ENCODE measurements around the gene GTF2B. TPM values are rescaled to one million over a fixed set of nuclear protein-coding genes. Genes with fewer than 3 reads are reported as not detected.
"Not testable (repeated sequence)": the region's sequence is repeated elsewhere in the genome, so short reads cannot be mapped to it uniquely, and the experiment has no call there.

The GTF2B gene
- total RNA-seq, 2 donors from 2014 or later = 18.6 to 19.9 TPM

- Histone ChIP-seq H3K27ac (ENCODE audit: low read depth, low read length) (no peak overlapping the region), H3K36me3 (ENCODE audit: control insufficient read depth, insufficient read depth, low read length) (peaks cover 36% of the 10 kb centered on the region), H3K9me3 (ENCODE audit: control insufficient read depth, low read length) (peaks cover 32% of the 10 kb centered on the region), H3K27me3 (ENCODE audit: control insufficient read depth, insufficient read depth, low read length, poor library complexity, severe bottlenecking) (no peaks in the 10 kb centered on the region), H3K9ac (ENCODE audit: extremely low read depth, low read length, poor library complexity, severe bottlenecking) (no peak overlapping the region), H3K4me3 (ENCODE audit: low read length) (no peak overlapping the region), H3K4me1 (ENCODE audit: control insufficient read depth, insufficient read depth, low read length) (no peaks in the 10 kb centered on the region)
- WGBS, 2 experiments (ENCODE audit: insufficient coverage in 1 of 2, insufficient read length in 1 of 2) = 74 to 75% methylated on average over 1 of the region's 1 CpG
- DNase-seq = no peak
- Mint-ChIP-seq H3K36me3 (ENCODE audit: low read depth) (peaks cover 38% of the 10 kb centered on the region), H3K27me3 (ENCODE audit: insufficient read depth) (peaks cover 1% of the 10 kb centered on the region), H3K9me3 (peaks cover 16% of the 10 kb centered on the region), H3K27ac (no peak overlapping the region), H3K4me3 (no peak overlapping the region), H3K4me1 (peaks cover 2% of the 10 kb centered on the region)
- TF ChIP-seq, protein P1, sequence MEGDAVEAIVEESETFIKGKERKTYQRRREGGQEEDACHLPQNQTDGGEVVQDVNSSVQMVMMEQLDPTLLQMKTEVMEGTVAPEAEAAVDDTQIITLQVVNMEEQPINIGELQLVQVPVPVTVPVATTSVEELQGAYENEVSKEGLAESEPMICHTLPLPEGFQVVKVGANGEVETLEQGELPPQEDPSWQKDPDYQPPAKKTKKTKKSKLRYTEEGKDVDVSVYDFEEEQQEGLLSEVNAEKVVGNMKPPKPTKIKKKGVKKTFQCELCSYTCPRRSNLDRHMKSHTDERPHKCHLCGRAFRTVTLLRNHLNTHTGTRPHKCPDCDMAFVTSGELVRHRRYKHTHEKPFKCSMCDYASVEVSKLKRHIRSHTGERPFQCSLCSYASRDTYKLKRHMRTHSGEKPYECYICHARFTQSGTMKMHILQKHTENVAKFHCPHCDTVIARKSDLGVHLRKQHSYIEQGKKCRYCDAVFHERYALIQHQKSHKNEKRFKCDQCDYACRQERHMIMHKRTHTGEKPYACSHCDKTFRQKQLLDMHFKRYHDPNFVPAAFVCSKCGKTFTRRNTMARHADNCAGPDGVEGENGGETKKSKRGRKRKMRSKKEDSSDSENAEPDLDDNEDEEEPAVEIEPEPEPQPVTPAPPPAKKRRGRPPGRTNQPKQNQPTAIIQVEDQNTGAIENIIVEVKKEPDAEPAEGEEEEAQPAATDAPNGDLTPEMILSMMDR (conservative IDR thresholded peaks at IDR 0.05) = no peak
These were observed 25.5 kb upstream of the GTF2B start for GRCh38 chr1:88916883-88917282.

DNA sequence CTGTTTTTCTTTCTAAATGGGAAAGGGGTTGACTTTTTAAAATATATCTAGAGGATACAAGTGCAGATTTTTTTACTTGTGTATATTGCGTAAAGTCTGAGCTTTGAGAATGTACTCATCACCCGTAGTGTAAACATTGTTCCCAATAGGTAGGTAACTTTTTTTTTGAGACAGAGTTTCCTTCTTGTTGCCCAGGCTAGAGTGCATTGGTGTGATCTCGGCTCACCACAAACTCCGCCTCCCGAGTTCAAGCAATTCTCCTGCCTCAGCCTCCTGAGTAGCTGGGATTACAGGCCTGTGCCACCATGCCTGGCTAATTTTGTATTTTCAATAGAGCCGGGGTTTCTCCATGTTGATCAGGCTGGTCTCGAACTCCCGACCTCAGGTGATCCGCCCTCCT lies 20.4 kb upstream of the GTF2B start:
- H3K4me3 Mint-ChIP-seq; H3K4me1 Mint-ChIP-seq; H3K9me3 Mint-ChIP-seq; H3K27ac Mint-ChIP-seq; H3K27ac ChIP-seq (ENCODE audit: low read depth, low read length); DNase-seq; H3K36me3 Mint-ChIP-seq (ENCODE audit: low read depth); H3K4me1 ChIP-seq (ENCODE audit: control insufficient read depth, insufficient read depth, low read length); H3K9ac ChIP-seq (ENCODE audit: extremely low read depth, low read length, poor library complexity, severe bottlenecking); H3K27me3 ChIP-seq (ENCODE audit: control insufficient read depth, insufficient read depth, low read length, poor library complexity, severe bottlenecking); H3K27me3 Mint-ChIP-seq (ENCODE audit: insufficient read depth); H3K36me3 ChIP-seq (ENCODE audit: control insufficient read depth, insufficient read depth, low read length); H3K4me3 ChIP-seq (ENCODE audit: low read length); H3K9me3 ChIP-seq (ENCODE audit: control insufficient read depth, low read length): not testable (repeated sequence)
- 86 to 96% methylated on average over 8 to 9 of the region's 9 CpGs for WGBS, 2 experiments (ENCODE audit: insufficient coverage in 1 of 2, insufficient read length in 1 of 2)

GRCh38 chr1:88911161-88911560 lies 19.8 kb upstream of the GTF2B start:
- Histone ChIP-seq H3K4me3 (ENCODE audit: low read length) (no peak overlapping the region), H3K36me3 (ENCODE audit: control insufficient read depth, insufficient read depth, low read length) (no peaks in the 10 kb centered on the region), H3K9ac (ENCODE audit: extremely low read depth, low read length, poor library complexity, severe bottlenecking) (no peak overlapping the region), H3K27ac (ENCODE audit: low read depth, low read length) (no peak overlapping the region), H3K9me3 (ENCODE audit: control insufficient read depth, low read length) (peaks cover 4% of the 10 kb centered on the region), H3K27me3 (ENCODE audit: control insufficient read depth, insufficient read depth, low read length, poor library complexity, severe bottlenecking) (no peaks in the 10 kb centered on the region), H3K4me1 (ENCODE audit: control insufficient read depth, insufficient read depth, low read length) (no peaks in the 10 kb centered on the region)
- DNase-seq = no peak
- Mint-ChIP-seq H3K4me1 (no peaks in the 10 kb centered on the region), H3K27ac (no peak overlapping the region), H3K36me3 (ENCODE audit: low read depth) (no peaks in the 10 kb centered on the region), H3K9me3 (peaks cover 3% of the 10 kb centered on the region), H3K27me3 (ENCODE audit: insufficient read depth) (peaks cover 1% of the 10 kb centered on the region), H3K4me3 (no peak overlapping the region)
- TF ChIP-seq, protein P1 (conservative IDR thresholded peaks at IDR 0.05) = no peak
- 94 to 100% methylated on average over 8 of the region's 9 CpGs for WGBS, 2 experiments (ENCODE audit: insufficient coverage in 1 of 2, insufficient read length in 1 of 2)

GRCh38 chr1:88910401-88910800 lies 19.0 kb upstream of the GTF2B start:
- Mint-ChIP-seq H3K4me3 (no peak overlapping the region), H3K9me3 (no peaks in the 10 kb centered on the region), H3K27ac (no peak overlapping the region), H3K4me1 (no peaks in the 10 kb centered on the region), H3K36me3 (ENCODE audit: low read depth) (no peaks in the 10 kb centered on the region), H3K27me3 (ENCODE audit: insufficient read depth) (peaks cover 1% of the 10 kb centered on the region)
- TF ChIP-seq, protein P1 (conservative IDR thresholded peaks at IDR 0.05) = no peak
- Histone ChIP-seq H3K27ac (ENCODE audit: low read depth, low read length) (no peak overlapping the region), H3K36me3 (ENCODE audit: control insufficient read depth, insufficient read depth, low read length) (no peaks in the 10 kb centered on the region), H3K4me1 (ENCODE audit: control insufficient read depth, insufficient read depth, low read length) (no peaks in the 10 kb centered on the region), H3K9me3 (ENCODE audit: control insufficient read depth, low read length) (no peaks in the 10 kb centered on the region), H3K9ac (ENCODE audit: extremely low read depth, low read length, poor library complexity, severe bottlenecking) (no peak overlapping the region), H3K4me3 (ENCODE audit: low read length) (no peak overlapping the region), H3K27me3 (ENCODE audit: control insufficient read depth, insufficient read depth, low read length, poor library complexity, severe bottlenecking) (no peaks in the 10 kb centered on the region)
- no peak for DNase-seq
- WGBS, 2 experiments (ENCODE audit: insufficient coverage in 1 of 2, insufficient read length in 1 of 2) = 90 to 100% methylated on average over 1 of the region's 1 CpG
